Parathyroid adenoma (tissue), 2 donors: ENCODE measurements around the gene CACNA1C.

Experiments
- H2AFZ ChIP-seq: fragments of 300-600 bp; sonication (generic); one replicate; pipeline ENCODE4 v1.7.0; 2017; ENCODE audit warnings: antibody characterized with exemption, mild to moderate bottlenecking
- H3K27ac ChIP-seq: fragments of 300-600 bp; sonication (generic); one replicate; pipeline ENCODE4 v1.7.0; 2017
- H3K27me3 ChIP-seq: fragments of 300-600 bp; sonication (generic); one replicate; pipeline ENCODE4 v1.7.0; 2017; ENCODE audit warnings: low read length; ENCODE audit not compliant: control insufficient read depth, insufficient read depth
- H3K36me3 ChIP-seq: fragments of 300-600 bp; sonication (generic); one replicate; pipeline ENCODE4 v1.7.0; 2017; ENCODE audit warnings: low read length; ENCODE audit not compliant: control insufficient read depth, insufficient read depth
- H3K4me1 ChIP-seq: fragments of 300-600 bp; sonication (generic); one replicate; pipeline ENCODE4 v1.7.0; 2017; ENCODE audit warnings: control low read depth
- H3K4me2 ChIP-seq: fragments of 300-600 bp; sonication (generic); one replicate; pipeline ENCODE4 v1.7.0; 2017; ENCODE audit warnings: low read length
- H3K4me3 ChIP-seq: fragments of 300-600 bp; sonication (generic); one replicate; pipeline ENCODE4 v1.7.0; 2017; ENCODE audit warnings: low read depth, low read length
- H3K79me2 ChIP-seq: fragments of 300-600 bp; sonication (generic); one replicate; pipeline ENCODE4 v1.7.0; 2017; ENCODE audit warnings: control low read depth
- H3K9ac ChIP-seq: fragments of 300-600 bp; sonication (generic); one replicate; pipeline ENCODE4 v1.7.0; 2017; ENCODE audit warnings: mild to moderate bottlenecking
- H3K9me3 ChIP-seq: fragments of 300-600 bp; sonication (generic); one replicate; pipeline ENCODE4 v1.7.0; 2017; ENCODE audit warnings: low read length; ENCODE audit not compliant: control insufficient read depth
- CTCF ChIP-seq: fragments of 300-600 bp; sonication (generic); IDR thresholded peaks from one replicate; pipeline ENCODE4 v1.7.0; 2017; ENCODE audit warnings: antibody characterized with exemption, mild to moderate bottlenecking
- donor health status: primary hyperparathyroidism.

The CACNA1C gene

GRCh38 chr12:2653461-2653965 lies 600.7 kb downstream of the CACNA1C start:
- H3K4me1 ChIP-seq, result no peaks in the 10 kb centered on the region
- H3K4me3 ChIP-seq, result no peak overlapping the region
- no peaks in the 10 kb centered on the region for H3K27me3 ChIP-seq
- H3K9ac ChIP-seq, result no peak overlapping the region
- TF ChIP-seq CTCF, result no peak
- H3K36me3 ChIP-seq, result no peaks in the 10 kb centered on the region
- H2AFZ ChIP-seq, result no peak overlapping the region
- H3K27ac ChIP-seq, result no peak overlapping the region
- no peaks in the 10 kb centered on the region for H3K79me2 ChIP-seq
- no peak overlapping the region for H3K4me2 ChIP-seq
- no peaks in the 10 kb centered on the region for H3K9me3 ChIP-seq

GRCh38 chr12:2654311-2654710 lies 601.5 kb downstream of the CACNA1C start:
- Histone ChIP-seq H3K9me3 (no peaks in the 10 kb centered on the region), H3K27ac (no peak overlapping the region), H3K4me3 (no peak overlapping the region), H3K4me1 (no peaks in the 10 kb centered on the region), H3K27me3 (no peaks in the 10 kb centered on the region), H3K9ac (no peak overlapping the region), H2AFZ (no peak overlapping the region), H3K79me2 (no peaks in the 10 kb centered on the region), H3K36me3 (no peaks in the 10 kb centered on the region), H3K4me2 (no peak overlapping the region)
- no peak for TF ChIP-seq CTCF

GRCh38 chr12:2654741-2655140 lies 602.0 kb downstream of the CACNA1C start:
- H3K9ac ChIP-seq, result no peak overlapping the region
- no peak overlapping the region for H2AFZ ChIP-seq
- H3K9me3 ChIP-seq, result no peaks in the 10 kb centered on the region
- no peaks in the 10 kb centered on the region for H3K27me3 ChIP-seq
- no peak overlapping the region for H3K4me2 ChIP-seq
- H3K4me1 ChIP-seq, result no peaks in the 10 kb centered on the region
- no peaks in the 10 kb centered on the region for H3K36me3 ChIP-seq
- no peak overlapping the region for H3K27ac ChIP-seq
- TF ChIP-seq CTCF, result no peak
- no peak overlapping the region for H3K4me3 ChIP-seq
- H3K79me2 ChIP-seq, result no peaks in the 10 kb centered on the region

- no peak overlapping the region for H2AFZ ChIP-seq
- no peaks in the 10 kb centered on the region for H3K4me1 ChIP-seq
- no peak for TF ChIP-seq CTCF
- H3K9ac ChIP-seq, result no peak overlapping the region
- H3K4me3 ChIP-seq, result no peak overlapping the region
- H3K27ac ChIP-seq, result no peak overlapping the region
- H3K27me3 ChIP-seq, result no peaks in the 10 kb centered on the region
- H3K79me2 ChIP-seq, result no peaks in the 10 kb centered on the region
- no peaks in the 10 kb centered on the region for H3K36me3 ChIP-seq
- no peak overlapping the region for H3K4me2 ChIP-seq
- H3K9me3 ChIP-seq, result no peaks in the 10 kb centered on the region
Measured at GRCh38 chr12:2662524-2662923, 609.7 kb downstream of the CACNA1C start.
